K562 (cell line): ENCODE data around the gene SOX12. TPM values are rescaled to one million over a fixed set of nuclear protein-coding genes. Genes with fewer than 3 reads are reported as not detected.
A peak's percentile ranks its signal among the peaks of the same experiment; 100 is the strongest.

ENCODE experiments used
- BRD9 ChIP-seq: fragments of 450-650 bp; IDR thresholded peaks from 2 replicates; pipeline ENCODE4 v1.6.1; 2018; ENCODE audit warnings: low read depth; ENCODE audit not compliant: partially characterized antibody
- CCNT2 ChIP-seq: IDR thresholded peaks from 2 replicates; pipeline ENCODE4 v1.6.1; 2011; ENCODE audit warnings: borderline replicate concordance, low read depth, mild to moderate bottlenecking, moderate library complexity, mixed read lengths, low read length; ENCODE audit not compliant: insufficient read length; ENCODE audit errors: extremely low read depth
- DPF2 ChIP-seq: fragments of 450-650 bp; IDR thresholded peaks from 2 replicates; pipeline ENCODE4 v1.6.1; 2016
- EP400 ChIP-seq: fragments of 450-650 bp; IDR thresholded peaks from 2 replicates; pipeline ENCODE4 v1.6.1; 2017; ENCODE audit warnings: antibody characterized with exemption, mild to moderate bottlenecking, moderate library complexity
- ERF ChIP-seq: fragments of 450-650 bp; formaldehyde crosslinking; IDR thresholded peaks from 2 replicates; pipeline ENCODE4 v1.4.0; 2020; ENCODE audit warnings: mild to moderate bottlenecking, mixed read lengths
- FOXA1 ChIP-seq: fragments of 450-650 bp; IDR thresholded peaks from 2 replicates; pipeline ENCODE4 v1.6.1; 2016; ENCODE audit warnings: mild to moderate bottlenecking, borderline replicate concordance
- GTF2A2 ChIP-seq: IDR thresholded peaks from 2 replicates; pipeline ENCODE4 v1.6.1; 2016; ENCODE audit warnings: mild to moderate bottlenecking, missing genetic modification characterization, missing compliant biosample characterization
- HMGN3 ChIP-seq: IDR thresholded peaks from 2 replicates; pipeline ENCODE4 v1.6.1; 2011; ENCODE audit warnings: borderline replicate concordance, low read depth, mild to moderate bottlenecking, mixed read lengths, low read length; ENCODE audit not compliant: insufficient read length; ENCODE audit errors: extremely low read depth
- NEUROD1 ChIP-seq: fragments of 150-350 bp; IDR thresholded peaks from 2 replicates; pipeline ENCODE4 v1.6.1; 2014; ENCODE audit warnings: borderline replicate concordance, low read length, low read depth; ENCODE audit not compliant: partially characterized antibody
- PHF8 ChIP-seq: fragments of 200-600 bp; sonication (generic); IDR thresholded peaks from 2 replicates; pipeline ENCODE4 v1.6.1; 2012; ENCODE audit warnings: mixed run types, mild to moderate bottlenecking, inconsistent platforms, low read length, moderate library complexity, borderline replicate concordance
- POLR2B ChIP-seq: fragments of 450-650 bp; IDR thresholded peaks from 2 replicates; pipeline ENCODE4 v1.6.1; 2018; ENCODE audit warnings: low read depth; ENCODE audit not compliant: partially characterized antibody
- RAD51 ChIP-seq: fragments of 450-650 bp; IDR thresholded peaks from 2 replicates; pipeline ENCODE4 v1.7.1; 2016; ENCODE audit warnings: low read depth, mild to moderate bottlenecking, borderline replicate concordance
- RBBP5 ChIP-seq: fragments of 200-600 bp; sonication (generic); IDR thresholded peaks from 2 replicates; pipeline ENCODE4 v1.6.1; 2012; ENCODE audit warnings: borderline replicate concordance, mild to moderate bottlenecking, low read length, control low read depth, inconsistent platforms; ENCODE audit not compliant: insufficient read depth, poor library complexity, severe bottlenecking
- SIN3B ChIP-seq: fragments of 450-650 bp; IDR thresholded peaks from 2 replicates; pipeline ENCODE4 v1.6.1; 2017; ENCODE audit warnings: low read depth, mild to moderate bottlenecking, moderate library complexity
- SMAD4 ChIP-seq: fragments of 250-450 bp; sonication (Bioruptor Pico); conservative IDR thresholded peaks from 2 replicates; pipeline ENCODE4 v1.8.0; 2021; ENCODE audit warnings: inconsistent platforms, mild to moderate bottlenecking, moderate library complexity
- SRSF7 ChIP-seq: fragments of 200-400 bp; formaldehyde crosslinking; optimal IDR thresholded peaks from 2 replicates; pipeline ENCODE3; 2017; ENCODE audit warnings: mild to moderate bottlenecking, low read depth, low read length
- TBL1XR1 ChIP-seq, 2 experiments: IDR thresholded peaks; 2 replicates each; pipeline ENCODE4 v1.6.1; 2012; ENCODE audit warnings: improper control_type of control experiment in 2 of 2, low read length in 2 of 2, mild to moderate bottlenecking in 1 of 2
- TBP ChIP-seq: optimal IDR thresholded peaks from 2 replicates; pipeline ENCODE3; 2011; ENCODE audit warnings: low read depth, low read length, improper control_type of control experiment
- TRIM24 ChIP-seq, 2 experiments: fragments of 450-650 bp; IDR thresholded peaks; 2 replicates each; pipeline ENCODE4 v1.6.1; 2016
- XRCC3 ChIP-seq: fragments of 450-650 bp; IDR thresholded peaks from 2 replicates; pipeline ENCODE4 v1.6.1; 2017; ENCODE audit warnings: mild to moderate bottlenecking, moderate library complexity
- ZEB2 ChIP-seq: fragments of 450-650 bp; IDR thresholded peaks from 2 replicates; pipeline ENCODE4 v1.6.1; 2016
- ZFX ChIP-seq: sonication (generic); formaldehyde crosslinking; IDR thresholded peaks from 2 replicates; pipeline ENCODE4 v1.8.0; 2022; ENCODE audit warnings: mild to moderate bottlenecking, missing genetic modification reagents, moderate library complexity
- ZNF354B ChIP-seq: fragments of 250-450 bp; sonication (Bioruptor Pico); IDR thresholded peaks from 2 replicates; pipeline ENCODE4 v1.4.0; 2020
- ZNF75A ChIP-seq: fragments of 450-650 bp; formaldehyde crosslinking; IDR thresholded peaks from 2 replicates; pipeline ENCODE4 v1.4.0; 2020; ENCODE audit warnings: mild to moderate bottlenecking
- polyA plus RNA-seq, 8 experiments: library from polyadenylated mRNA; depleted of rRNA in 4 of 8; stranded (reverse) in 5 of 8; unstranded in 3 of 8; fragments of >200 nt; fragmentation: Nextera tagmentation in 2 of 8; fragmentation: Illumina TruSeq in 1 of 8; extraction: Ambion mirVana in 2 of 8; extraction: Trizol in 1 of 8; gene quantifications; 2 replicates each; pipeline versions ENCODE4 v1.2.1 to v1.2.3, GENCODE V29; 2011 to 2014; ENCODE audit warnings: inconsistent platforms in 1 of 8, missing spikeins in 1 of 8
- total RNA-seq, 7 experiments: library from RNA; depleted of rRNA in 6 of 7; stranded (reverse); fragments of >200 nt in 6 of 7; fragmentation: Illumina TruSeq in 2 of 7; extraction: Trizol in 2 of 7; gene quantifications; 2 replicates each; pipeline versions ENCODE4 v1.2.1 to v1.2.3, GENCODE V29; 2011 to 2021; ENCODE audit warnings: low replicate concordance in 1 of 7
- TF ChIP-seq, protein P1 (sequence below): fragments of 450-650 bp; IDR thresholded peaks from 2 replicates; pipeline ENCODE4 v1.6.1; 2016; ENCODE audit warnings: mild to moderate bottlenecking
- TF ChIP-seq, protein P2 (sequence below): fragments of 450-650 bp; IDR thresholded peaks from 2 replicates; pipeline ENCODE4 v1.7.0; 2016; ENCODE audit warnings: borderline replicate concordance

The SOX12 gene
- total and polyA plus RNA-seq, 9 of the 15 experiments (the other 6 are each of a cell fraction or from before 2014, with no cell fraction given): 0.42 to 26.3 (median 2.6) TPM

DNA sequence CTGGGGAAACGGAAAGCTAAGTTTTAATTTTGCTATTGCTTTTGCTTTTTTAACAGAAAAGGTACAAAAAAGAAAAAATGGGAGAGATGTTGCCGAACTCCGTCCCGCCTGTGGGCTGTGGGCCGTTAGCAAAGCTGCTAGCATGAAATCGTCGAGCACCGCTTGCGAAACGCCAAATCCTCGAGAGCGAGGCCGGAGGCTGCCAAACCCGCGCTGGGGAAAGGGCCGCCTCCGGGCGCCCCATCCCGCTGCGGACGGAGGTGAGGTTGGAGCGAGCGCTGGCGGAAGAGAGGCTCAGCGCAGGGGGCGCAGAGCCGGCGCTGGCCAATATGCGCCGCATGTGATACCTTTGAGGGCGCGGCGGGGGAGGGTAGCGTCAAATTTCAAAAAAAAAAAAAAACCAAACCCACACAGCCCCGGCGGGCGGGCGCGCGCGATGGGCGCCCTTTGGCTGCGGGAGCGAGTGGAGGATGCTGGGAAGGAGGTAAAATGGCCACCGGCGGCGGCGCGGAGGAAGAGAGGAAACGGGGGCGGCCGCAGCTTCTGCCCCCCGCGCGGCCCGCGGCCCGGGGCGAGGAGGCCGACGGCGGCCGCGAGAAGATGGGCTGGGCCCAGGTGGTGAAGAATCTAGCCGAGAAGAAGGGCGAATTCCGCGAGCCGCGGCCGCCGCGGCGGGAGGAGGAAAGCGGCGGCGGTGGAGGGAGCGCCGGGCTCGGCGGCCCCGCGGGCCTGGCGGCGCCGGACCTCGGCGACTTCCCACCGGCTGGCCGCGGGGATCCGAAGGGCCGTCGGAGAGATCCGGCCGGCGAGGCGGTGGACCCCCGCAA lies 28.0 kb upstream of the SOX12 start, which contains the start of gene ZCCHC3 (continued):
- 0 out of 2 replicates have a peak, but pooled peaks have one; percentile 30 for TF ChIP-seq GTF2A2 (tag)
- no peak for TF ChIP-seq XRCC3
- TF ChIP-seq, protein P1, sequence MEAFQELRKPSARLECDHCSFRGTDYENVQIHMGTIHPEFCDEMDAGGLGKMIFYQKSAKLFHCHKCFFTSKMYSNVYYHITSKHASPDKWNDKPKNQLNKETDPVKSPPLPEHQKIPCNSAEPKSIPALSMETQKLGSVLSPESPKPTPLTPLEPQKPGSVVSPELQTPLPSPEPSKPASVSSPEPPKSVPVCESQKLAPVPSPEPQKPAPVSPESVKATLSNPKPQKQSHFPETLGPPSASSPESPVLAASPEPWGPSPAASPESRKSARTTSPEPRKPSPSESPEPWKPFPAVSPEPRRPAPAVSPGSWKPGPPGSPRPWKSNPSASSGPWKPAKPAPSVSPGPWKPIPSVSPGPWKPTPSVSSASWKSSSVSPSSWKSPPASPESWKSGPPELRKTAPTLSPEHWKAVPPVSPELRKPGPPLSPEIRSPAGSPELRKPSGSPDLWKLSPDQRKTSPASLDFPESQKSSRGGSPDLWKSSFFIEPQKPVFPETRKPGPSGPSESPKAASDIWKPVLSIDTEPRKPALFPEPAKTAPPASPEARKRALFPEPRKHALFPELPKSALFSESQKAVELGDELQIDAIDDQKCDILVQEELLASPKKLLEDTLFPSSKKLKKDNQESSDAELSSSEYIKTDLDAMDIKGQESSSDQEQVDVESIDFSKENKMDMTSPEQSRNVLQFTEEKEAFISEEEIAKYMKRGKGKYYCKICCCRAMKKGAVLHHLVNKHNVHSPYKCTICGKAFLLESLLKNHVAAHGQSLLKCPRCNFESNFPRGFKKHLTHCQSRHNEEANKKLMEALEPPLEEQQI: no peak
- TF ChIP-seq RBBP5: peak; percentile 65
- no peak for TF ChIP-seq ZNF75A
- TF ChIP-seq CCNT2: peak; percentile 92
- no peak; the same call in 1 of the 2 replicates for TF ChIP-seq SIN3B
- TF ChIP-seq POLR2B: peak; percentile 51
- TF ChIP-seq ZFX (CRISPR knock-in tag): peak; percentile 81
- TF ChIP-seq, protein P2, sequence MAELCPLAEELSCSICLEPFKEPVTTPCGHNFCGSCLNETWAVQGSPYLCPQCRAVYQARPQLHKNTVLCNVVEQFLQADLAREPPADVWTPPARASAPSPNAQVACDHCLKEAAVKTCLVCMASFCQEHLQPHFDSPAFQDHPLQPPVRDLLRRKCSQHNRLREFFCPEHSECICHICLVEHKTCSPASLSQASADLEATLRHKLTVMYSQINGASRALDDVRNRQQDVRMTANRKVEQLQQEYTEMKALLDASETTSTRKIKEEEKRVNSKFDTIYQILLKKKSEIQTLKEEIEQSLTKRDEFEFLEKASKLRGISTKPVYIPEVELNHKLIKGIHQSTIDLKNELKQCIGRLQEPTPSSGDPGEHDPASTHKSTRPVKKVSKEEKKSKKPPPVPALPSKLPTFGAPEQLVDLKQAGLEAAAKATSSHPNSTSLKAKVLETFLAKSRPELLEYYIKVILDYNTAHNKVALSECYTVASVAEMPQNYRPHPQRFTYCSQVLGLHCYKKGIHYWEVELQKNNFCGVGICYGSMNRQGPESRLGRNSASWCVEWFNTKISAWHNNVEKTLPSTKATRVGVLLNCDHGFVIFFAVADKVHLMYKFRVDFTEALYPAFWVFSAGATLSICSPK: no peak
- TF ChIP-seq DPF2: peak; percentile 30; the same call in 1 of the 2 replicates
- TF ChIP-seq SRSF7: no peak
- TF ChIP-seq BRD9: no peak
- TF ChIP-seq ZNF354B (CRISPR knock-in tag): no peak
- TF ChIP-seq PHF8: peak; percentile 87; the same call in 1 of the 2 replicates
- peak; percentile 88 for TF ChIP-seq TBP
- TF ChIP-seq ERF (CRISPR knock-in tag): 0 out of 2 replicates have a peak, but pooled peaks have one; percentile 49
- no peak for TF ChIP-seq FOXA1
- peak; percentile 22 to 71; a peak in 3 of 4 replicates for TF ChIP-seq TRIM24 (IDR thresholded peaks at IDR 0.05)
- peak; percentile 24; the same call in 1 of the 2 replicates for TF ChIP-seq RAD51
- peak; percentile 70 for TF ChIP-seq EP400
- TF ChIP-seq TBL1XR1 (IDR thresholded peaks at IDR 0.05; ENCODE audit: low read length in 2 of 2): 0 out of 4 replicates have a peak, but pooled peaks of 1 of the 2 experiments have one; percentile 52
- peak; percentile 85 for TF ChIP-seq HMGN3
- TF ChIP-seq NEUROD1: peak; percentile 19
- TF ChIP-seq ZEB2: peak; percentile 58; the same call in 1 of the 2 replicates
- peak; percentile 76 for TF ChIP-seq SMAD4 (CRISPR knock-in tag)
